Hypothalamus (tissue), 51 donors: ENCODE measurements around the gene ADGRF3.
A peak's percentile ranks its signal among the peaks of the same experiment; 100 is the strongest.
"Not testable (repeated sequence)": the region's sequence is repeated elsewhere in the genome, so short reads cannot be mapped to it uniquely, and the experiment has no call there.

Experiments used
- DNase-seq, 51 donors: peaks; one replicate each; lab custom pipeline; 2025; lab: John Stamatoyannopoulos, UW

ADGRF3 gene

DNA sequence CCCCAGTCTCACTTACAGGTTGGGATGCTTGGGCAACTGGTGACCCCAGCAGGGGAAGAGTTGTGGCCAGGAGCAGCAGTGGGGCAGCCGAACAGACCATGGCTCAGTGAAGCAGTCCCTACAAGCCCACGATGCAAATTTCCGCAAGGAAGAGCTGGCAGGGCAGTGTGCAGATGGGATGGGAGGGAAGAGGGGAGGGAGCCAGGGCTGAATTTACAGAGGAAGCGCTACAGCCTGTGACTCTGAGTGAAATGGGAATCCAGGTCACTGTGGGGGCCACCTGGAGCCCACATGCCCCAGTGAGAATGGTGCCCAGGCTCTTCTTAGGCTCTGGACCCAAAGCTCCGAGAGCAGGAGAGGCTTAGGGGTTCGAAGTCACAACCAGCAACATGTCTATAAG lies 27.6 kb downstream of the ADGRF3 start:
- no peak for DNase-seq

DNA sequence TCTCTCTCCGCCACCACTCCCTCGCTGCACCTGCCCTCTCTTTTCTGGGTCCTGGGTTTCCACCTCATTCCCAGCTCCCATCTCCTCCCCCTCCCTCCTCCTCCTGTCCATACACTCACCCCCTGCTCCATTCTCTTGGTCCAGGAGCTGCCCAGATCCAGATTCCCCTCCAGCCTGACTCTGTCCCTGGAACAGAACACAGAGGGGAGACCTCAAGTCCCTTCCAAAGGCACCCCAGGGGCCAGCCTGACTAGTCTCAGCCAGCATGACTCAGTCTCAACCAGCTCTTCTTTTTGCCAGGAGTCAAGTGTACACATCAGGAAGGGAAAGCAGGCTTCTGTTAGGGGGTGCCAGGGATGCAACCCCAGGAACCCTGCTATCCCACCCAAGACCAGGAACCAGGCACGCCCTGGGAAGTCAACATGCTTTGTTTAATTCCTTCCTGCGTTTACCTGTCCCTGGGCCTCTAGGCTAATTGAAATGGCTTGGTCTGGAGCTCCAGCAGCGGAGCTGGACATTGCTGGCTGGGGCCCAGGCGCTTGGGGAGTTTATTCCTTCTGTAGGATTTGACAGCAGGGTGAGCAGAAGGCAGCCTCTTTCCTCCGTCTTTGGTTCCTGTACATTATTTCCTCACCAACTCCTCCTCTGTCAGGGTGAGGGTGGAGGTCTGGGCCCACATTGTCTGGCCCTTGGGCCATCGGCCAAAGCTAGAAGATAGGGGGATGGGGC lies 29.0 kb downstream of the ADGRF3 start:
- DNase-seq: no peak

DNA sequence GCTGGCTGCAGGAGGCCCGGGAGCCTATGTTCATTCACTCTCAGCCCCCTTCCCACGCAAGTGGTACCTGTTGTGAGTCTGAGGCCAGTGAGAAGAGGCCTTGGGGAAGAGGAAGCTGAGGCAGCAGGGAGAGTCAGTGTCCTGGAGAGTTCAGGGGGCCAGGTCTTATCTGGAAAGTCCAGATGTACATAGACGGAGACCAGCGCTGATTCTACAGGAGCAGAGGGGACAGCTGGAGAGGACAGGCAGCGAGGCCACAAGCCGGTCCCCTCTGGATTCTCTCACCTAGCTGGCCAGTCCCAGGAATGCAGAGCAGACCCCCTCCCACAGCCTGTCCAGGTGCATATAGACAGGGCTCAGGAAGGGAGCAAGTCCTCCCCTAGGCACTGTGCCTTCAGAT lies 29.7 kb downstream of the ADGRF3 start:
- no peak for DNase-seq

DNA sequence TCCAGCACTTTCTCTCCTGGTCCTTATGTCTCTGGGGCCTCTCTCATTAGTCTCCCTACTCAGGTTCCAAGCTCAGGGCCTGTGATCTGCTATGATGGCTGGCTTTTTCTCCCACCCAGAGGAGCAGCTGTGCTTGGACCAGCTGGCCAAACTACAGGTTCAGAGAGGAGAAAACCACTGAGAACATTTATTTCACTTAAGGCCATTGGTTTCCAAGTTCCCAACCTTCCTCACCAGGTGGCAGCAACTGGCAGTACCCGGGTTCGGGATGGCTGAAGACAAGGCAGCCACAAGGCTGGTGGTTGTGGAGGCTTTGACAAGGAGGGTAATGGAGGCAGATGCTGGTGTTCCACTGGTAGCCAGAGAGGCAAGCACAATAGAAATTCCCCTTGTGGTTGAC lies 30.5 kb downstream of the ADGRF3 start:
- no peak for DNase-seq

DNA sequence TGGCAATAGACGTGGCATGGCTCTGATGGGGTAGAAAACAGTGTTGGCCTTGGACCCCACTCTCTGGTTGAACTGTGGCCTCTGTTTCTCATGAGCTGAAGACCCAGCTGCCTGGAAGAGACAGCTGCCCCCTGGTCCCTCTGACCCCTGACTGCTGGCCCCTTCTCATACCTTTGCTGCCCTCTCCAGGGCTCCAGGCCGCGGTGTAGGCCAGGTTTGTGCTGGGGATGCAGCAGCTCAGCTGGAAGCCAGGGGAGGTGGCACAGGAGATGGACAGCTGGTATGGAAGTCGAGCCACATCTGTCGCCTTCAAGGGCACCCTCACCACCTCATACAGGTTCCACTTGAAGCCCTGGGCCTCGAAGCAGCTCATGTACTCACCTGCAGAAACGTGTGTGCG lies 32.3 kb downstream of the ADGRF3 start:
- no peak for DNase-seq

DNA sequence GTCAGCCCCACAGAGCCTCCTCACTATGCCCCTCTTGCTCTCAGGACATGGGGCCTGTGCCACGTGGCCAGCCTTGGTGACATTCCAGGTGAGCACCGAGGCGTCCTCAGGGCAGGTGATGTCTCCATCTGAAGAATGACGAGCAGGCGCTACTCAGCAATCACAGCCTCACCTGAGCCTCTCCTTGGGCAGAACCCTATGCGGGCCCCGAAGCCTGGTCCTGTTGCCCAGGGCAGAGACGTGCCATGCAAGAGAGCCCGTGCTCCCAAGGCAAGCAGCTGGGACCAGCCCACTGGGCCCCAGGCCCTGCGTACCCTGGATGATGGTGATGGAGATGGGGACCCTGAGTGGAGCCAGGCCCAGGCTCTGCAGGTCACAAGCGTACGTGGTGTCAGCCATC lies 33.1 kb downstream of the ADGRF3 start:
- DNase-seq: no peak

DNA sequence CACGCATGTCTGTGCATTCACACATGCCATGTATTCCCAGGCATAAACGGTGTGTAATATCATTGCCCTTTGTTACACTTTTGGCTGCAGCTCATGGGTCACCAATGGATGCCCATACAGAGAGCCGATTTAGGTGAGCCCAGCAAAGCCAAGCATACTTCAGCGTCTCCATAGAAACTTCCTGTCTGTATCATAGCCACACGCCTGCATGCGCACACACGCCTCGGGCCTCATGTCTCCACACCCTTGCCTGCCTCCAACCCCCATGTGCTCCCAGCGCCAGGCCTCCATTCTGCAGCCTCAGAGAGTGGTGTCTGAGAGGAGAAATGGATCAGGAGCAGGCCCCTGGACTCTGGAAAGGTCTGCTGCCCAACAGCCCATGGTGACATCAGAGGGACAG lies 34.1 kb downstream of the ADGRF3 start:
- no peak for DNase-seq

DNA sequence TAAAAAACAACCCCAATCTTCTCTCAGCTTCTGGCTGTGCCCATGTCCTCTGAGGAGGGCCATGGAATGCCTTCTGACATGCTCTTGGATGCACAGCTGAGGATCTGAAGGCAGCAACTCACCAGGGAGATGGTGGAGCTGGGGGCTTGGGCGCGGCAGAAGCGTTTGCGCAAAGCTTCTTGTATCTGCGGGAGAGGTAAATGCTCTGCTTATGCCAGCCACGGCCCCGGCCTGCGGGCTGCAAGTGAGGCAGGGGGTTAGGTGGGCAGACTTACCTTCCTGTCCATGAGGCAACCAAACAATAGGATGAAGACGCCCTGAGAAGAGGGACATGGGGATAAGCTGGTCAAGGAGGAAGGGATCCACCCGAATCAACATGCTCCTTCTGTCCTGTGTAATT lies 36.7 kb downstream of the ADGRF3 start:
- DNase-seq: no peak

DNA sequence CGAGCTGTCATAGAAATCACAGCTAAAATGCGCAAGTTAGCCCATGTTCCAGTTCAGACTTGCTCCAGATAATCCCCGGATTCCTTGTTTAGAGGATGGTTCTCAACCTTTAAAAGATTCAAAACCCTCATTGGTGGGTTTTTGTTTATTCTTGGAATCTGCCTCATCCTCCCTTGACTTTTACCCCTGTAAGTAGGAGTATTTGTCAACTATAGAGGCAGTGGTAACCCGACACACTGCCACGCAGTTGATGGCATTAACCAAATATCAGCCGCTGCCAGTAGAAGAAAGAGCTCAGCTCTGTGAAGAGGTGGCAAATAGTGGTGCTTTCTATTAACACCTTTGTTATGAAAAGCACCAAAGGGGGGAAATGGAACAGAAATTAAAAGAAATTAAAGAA lies 41.0 kb downstream of the ADGRF3 start:
- no peak for DNase-seq

DNA sequence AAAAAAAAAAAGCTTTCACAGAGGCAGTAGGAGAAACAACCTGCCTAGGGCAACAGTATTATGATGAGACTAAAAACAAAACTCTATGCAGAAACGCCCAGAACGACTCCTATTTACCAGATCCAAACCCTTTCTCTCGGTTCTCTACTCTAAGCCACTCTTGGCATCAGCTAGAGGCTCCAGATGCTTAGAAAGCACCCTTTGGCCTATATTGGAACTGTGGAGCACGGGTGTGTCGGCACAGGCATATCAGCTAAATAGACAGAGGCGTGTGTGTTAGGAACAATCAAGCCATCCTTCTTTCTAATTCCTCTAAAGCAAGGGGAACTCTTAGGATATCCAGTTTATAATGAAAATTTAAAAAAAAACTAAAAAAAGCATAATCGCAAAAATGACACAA lies 41.5 kb downstream of the ADGRF3 start:
- DNase-seq: not testable (repeated sequence)

DNA sequence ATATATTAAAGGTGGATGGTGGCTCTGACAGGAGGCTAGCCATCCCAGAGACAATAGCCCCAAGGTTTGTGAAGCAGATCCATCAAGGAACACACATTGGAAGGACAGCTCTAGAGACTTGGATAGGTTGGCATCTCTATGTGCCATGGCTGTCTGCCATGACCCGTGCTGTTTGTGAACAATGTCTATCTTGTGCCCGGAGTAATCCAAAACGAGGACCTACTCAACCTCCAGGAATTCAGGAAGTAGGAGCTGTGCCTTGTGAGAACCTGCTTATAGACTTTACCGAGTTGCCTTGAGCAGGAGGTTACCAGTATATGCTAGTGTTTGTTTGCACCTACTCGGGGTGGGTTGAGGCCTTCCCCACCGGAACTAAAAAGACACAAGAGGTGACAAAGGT lies 43.7 kb downstream of the ADGRF3 start:
- DNase-seq: no peak

DNA sequence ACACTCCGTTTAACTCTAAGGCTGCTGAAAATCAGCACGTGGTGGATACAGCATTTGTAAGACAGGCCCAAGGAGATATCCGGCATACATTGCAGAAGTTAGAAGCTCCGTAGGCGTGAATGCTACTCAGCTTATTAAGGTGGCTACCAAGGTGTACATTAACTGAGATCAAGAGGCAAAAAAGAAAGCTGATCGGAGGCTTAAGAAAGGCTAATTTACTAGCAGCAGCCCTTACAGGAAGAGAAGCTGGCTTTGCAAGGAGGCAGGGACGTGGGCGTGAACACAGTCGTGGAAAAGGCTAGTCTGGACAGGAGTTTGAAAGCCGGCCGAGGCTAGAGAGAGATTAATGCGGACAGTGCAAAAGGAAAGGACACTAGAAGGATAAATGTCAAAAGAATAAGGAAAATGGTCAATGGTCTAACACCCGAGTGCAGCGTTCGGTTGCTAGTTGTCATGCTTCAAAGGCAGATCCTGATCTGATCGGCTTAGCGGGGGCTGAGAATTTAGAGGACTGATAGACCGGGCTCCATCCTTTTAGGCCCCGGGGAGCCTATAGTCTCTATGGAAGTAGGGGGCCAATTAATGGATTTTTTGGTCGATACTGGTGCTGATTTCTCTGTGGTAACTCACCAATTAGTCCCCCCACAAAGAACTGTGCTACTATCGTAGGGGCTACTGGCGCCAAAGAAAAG lies 46.2 kb downstream of the ADGRF3 start:
- peak in 1 of 51 donors; percentile 8 for DNase-seq

DNA sequence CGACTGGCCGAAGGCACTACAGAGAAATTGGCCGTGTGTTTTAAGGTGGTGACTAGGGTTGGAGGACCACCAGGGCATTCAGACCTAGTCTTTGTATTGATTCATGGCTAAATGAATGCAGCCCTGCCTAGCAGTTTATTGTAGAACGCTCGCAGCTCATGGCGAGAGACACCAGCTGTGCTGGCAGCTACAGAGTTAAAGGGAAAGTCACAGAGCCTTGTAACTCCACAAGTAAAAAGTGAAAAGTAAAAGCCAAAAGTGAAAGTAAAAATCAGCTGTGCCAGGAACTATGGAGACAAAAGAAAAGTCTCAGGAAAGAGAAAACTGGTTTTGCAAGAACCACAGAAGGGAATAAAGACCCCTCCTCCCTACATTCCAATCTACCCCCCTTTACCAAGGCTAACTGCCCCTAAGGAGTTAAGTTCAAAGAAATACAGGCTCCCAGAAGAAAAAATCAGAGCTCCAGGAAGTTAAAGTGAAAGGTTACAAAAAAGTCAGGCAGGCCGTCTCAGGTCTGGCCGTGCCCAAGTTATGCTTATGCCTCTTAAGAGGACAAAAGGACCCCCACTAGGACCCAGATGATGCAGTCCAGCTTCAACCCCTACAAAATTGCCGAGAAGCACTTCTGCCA lies 47.0 kb downstream of the ADGRF3 start:
- DNase-seq: no peak

DNA sequence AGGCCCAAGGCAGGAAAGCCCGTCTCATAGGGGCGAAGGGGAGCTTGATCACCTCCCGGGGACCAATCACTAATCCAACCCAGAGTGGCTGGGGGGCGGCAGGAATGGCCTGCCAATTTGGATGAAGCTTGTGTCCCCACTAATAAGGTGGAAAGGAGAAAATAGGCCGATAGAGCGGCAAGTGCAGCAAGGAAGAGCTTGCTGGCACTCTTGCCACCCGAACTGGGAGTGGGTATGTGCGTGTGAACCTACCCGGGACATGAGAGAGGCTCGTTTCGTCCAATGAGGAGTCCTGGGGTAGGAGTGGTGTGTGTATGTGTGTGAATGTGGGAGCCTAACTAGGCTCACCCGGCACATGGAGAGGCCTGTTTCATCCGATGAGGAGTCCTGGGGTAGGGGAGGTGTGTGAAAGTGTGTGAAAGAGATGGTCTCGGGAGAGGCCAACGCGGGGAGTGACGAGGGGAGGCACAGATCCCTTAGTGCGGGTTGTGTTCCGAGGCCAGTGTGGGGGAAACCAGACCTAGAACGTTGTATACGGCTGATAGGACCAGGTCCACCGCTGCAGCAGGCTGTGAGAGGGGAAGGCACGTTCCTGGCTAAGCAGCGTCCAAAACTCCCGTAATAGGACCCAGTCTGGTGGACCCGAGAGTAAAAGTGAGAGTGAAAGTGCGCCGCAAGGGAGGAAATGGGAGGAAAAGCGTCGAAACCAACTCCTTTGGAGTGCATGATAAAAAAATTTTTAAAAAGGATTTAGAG lies 47.8 kb downstream of the ADGRF3 start:
- peak in 15 of 51 donors; percentile 8 to 57 (median 18) for DNase-seq

DNA sequence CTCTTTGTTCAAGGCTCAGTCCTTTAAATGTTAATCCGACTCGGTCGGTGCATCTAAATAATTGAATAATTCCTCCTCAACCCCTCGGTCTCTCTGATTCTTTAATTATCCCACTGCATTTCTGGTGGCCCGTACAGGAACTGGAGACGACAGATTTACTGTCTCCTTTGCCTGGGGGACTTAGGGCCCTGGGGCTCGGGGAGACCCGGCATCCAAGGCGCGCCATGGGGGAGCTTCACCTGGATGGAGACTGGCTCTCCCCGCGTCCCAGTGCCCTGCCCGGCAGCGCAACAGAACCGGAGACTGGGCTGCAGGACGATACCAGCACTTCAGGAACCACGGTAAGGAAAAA lies 48.3 kb downstream of the ADGRF3 start:
- DNase-seq: no peak

DNA sequence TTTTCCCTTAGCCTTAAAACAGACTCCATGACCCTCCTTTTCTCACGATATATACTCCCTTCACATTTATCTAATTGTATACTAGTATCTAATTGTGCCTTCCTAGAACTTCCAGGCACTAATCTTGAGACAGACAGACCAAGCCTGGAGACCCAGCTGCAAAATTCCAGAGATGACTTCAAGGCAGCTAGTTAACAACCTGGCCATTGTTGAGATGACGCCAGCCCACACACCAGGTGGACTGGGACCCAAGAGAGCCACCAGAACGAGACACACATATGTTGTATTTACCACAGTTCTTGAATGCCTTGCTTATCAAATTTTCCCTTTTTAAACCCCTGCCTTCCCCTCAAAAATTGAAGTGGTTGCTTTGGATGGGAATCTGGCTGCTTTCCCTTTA lies 49.5 kb downstream of the ADGRF3 start:
- DNase-seq: no peak

DNA sequence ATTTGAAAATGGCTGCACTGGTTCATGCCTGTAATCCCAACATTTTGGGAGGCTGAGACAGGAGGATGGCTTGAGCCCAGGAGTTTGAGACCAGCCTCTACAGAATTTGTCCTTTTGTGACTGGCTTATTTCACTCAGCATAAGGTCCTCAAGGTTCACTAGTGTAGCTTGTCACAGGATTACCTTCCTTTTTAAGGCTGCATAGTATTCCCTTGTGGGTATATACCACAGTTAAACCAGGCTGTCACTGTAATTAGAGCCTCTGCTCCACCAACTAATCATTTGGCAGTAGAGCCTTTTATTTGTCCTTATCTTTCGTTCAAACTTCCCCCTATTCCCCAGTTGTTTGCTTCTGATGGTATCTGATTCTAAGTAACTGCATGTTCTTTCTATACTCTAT lies 51.1 kb downstream of the ADGRF3 start:
- no peak for DNase-seq

DNA sequence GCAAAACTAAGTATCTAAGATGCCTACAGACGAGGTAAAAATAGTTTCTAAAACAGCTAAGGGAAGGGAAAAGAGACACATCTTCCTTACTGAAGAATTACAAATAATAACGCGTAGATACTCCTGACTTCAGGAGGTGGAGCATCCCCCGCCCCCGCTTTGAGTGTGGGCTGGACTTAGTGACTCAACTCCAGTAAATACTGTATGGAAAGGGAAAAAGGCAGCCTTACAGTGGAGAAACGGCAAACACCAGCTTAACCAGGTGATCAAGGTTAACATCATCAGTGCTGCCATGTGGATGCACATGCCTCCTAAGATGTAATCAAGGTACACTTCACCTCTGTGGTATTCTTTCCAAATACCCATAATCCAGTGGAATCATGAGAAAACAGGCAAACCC lies 53.9 kb downstream of the ADGRF3 start:
- peak in 3 of 51 donors; percentile 8 to 28 (median 12) for DNase-seq

DNA sequence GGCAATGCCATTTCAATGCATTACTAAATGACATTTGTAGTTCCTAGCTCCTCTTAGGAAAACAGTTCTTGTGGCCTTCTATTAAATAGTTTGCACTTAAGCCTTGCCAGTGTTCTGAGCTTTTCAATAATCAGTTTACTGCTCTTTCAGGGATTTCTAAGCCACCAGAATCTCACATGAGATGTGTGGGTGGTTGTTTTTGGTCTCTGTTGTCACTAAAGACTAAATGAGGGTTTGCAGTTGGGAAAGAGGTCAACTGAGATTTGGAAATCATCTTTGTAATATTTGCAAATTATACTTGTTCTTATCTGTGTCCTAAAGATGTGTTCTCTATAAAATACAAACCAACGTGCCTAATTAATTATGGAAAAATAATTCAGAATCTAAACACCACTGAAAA lies 56.6 kb downstream of the ADGRF3 start:
- no peak for DNase-seq

DNA sequence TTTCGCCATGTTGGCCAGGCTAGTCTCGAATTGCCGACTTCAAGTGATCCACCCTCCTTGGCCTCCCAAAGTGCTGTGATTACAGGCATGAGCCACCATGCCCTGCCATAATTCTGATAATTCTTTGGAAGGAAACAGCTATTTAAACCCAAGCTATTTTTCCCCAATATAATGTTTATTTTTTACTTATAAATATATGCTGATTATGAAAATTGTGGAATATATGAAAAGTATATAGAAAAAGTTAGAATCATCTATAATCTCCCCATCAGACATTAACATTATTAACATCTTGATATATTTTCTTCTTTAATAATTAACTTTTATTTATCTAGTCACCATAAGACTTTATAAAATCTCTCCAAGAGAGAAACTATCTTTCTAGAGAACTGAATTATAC lies 60.7 kb downstream of the ADGRF3 start:
- no peak for DNase-seq

DNA sequence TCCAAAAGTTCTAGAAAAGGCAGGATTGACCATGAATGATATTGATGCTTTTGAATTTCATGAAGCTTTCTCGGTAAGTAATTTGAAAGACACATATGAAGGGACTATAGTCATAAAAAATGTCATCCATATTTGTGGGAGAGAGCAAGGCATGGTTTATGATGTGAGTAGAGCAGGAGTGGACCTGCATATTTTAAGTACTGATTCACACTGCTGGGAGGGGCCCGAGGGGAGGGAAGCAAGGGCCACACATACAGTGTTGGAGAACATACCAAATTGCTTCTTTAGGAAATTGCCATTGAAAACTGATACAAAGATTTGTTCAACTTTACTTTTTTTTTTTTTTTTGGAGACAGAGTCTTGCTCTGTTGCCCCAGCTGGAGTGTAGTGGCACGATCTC lies 62.5 kb downstream of the ADGRF3 start:
- DNase-seq: no peak
